GM12864 (cell line): ENCODE data around the gene GAPDH.

ENCODE experiments used
- DNase-seq: peaks from one replicate; pipeline ENCODE4 v3.0.0-alpha.2; 2011; ENCODE audit warnings: low read depth
- H3K4me3 ChIP-seq: 2 replicates; pipeline ENCODE4 v1.5.1; 2011; ENCODE audit warnings: mild to moderate bottlenecking, low read depth, low read length, control low read depth
- CTCF ChIP-seq: IDR thresholded peaks from 2 replicates; pipeline ENCODE4 v1.5.1; 2011; ENCODE audit warnings: low read depth, mild to moderate bottlenecking, moderate library complexity, low read length, control low read depth, inconsistent platforms; ENCODE audit errors: missing control alignments

The GAPDH gene

GRCh38 chr12:6539707-6540134 lies 5.4 kb downstream of the GAPDH start:
- no peak for TF ChIP-seq CTCF
- no peak for DNase-seq
- no peak overlapping the region for H3K4me3 ChIP-seq

- TF ChIP-seq CTCF = peak; percentile 35
- H3K4me3 ChIP-seq = no peak overlapping the region
- no peak for DNase-seq
Measured at GRCh38 chr12:6540181-6540877, 6.0 kb downstream of the GAPDH start.

GRCh38 chr12:6541371-6542165 lies 7.3 kb downstream of the GAPDH start:
- H3K4me3 ChIP-seq = no peak overlapping the region
- TF ChIP-seq CTCF = no peak
- DNase-seq = no peak

GRCh38 chr12:6542209-6543009 lies 8.1 kb downstream of the GAPDH start:
- no peak overlapping the region for H3K4me3 ChIP-seq
- no peak for DNase-seq
- TF ChIP-seq CTCF = no peak

- no peak for DNase-seq
- no peak overlapping the region for H3K4me3 ChIP-seq
- TF ChIP-seq CTCF = no peak
Measured at GRCh38 chr12:6546016-6546415, 11.7 kb downstream of the GAPDH start.

- TF ChIP-seq CTCF = no peak
- DNase-seq = no peak
- no peak overlapping the region for H3K4me3 ChIP-seq
Measured at GRCh38 chr12:6547566-6547965, 13.2 kb downstream of the GAPDH start.
